ENCODE measurements around the gene EBPL. TPM values are rescaled to one million over a fixed set of nuclear protein-coding genes. Genes with fewer than 3 reads are reported as not detected.
"Not testable (repeated sequence)": the region's sequence is repeated elsewhere in the genome, so short reads cannot be mapped to it uniquely, and the experiment has no call there.

Gene EBPL
- total RNA-seq, 4 donors from 2014 or later, result 47.0 to 99.4 (median 79.7) TPM

DNA sequence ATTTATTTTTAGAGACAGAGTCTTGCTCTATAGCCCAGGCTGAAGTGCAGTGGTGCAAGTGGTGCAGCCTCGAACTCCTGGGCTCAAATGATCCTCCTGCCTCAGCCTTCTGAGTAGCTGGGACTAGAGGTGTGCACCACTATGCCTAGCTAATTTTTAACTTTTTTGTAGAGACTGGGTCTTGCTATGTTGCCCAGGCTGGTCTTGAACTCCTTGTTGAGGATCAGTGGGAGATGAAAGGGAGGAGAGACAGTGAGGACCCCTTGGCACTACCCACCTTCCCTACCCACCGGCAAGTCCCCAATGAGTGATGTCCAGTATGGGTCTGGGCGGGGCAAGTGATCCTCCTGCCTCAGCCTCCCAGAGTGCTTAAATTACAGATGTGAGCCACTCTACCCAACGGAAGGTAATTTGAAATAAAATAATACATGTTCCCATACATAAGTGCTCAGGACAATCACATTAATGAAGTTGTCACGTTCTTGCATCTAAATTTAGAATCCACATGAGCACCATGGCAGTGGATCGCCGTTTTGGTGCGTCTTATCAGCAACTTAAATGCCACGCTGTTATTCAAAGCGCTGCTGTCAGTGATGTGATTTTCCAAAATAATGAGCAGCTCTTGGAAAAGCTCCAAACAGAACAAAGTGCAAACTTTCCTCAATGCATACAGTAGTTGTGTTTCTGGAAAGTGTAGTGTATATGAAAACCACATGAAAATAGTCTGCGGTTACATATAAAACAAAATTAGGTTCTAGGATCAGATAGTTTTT is 68.9 kb downstream of the EBPL start:
- TF ChIP-seq, protein P1, sequence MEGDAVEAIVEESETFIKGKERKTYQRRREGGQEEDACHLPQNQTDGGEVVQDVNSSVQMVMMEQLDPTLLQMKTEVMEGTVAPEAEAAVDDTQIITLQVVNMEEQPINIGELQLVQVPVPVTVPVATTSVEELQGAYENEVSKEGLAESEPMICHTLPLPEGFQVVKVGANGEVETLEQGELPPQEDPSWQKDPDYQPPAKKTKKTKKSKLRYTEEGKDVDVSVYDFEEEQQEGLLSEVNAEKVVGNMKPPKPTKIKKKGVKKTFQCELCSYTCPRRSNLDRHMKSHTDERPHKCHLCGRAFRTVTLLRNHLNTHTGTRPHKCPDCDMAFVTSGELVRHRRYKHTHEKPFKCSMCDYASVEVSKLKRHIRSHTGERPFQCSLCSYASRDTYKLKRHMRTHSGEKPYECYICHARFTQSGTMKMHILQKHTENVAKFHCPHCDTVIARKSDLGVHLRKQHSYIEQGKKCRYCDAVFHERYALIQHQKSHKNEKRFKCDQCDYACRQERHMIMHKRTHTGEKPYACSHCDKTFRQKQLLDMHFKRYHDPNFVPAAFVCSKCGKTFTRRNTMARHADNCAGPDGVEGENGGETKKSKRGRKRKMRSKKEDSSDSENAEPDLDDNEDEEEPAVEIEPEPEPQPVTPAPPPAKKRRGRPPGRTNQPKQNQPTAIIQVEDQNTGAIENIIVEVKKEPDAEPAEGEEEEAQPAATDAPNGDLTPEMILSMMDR (IDR thresholded peaks at IDR 0.05), result no peak
- no peak for TF ChIP-seq POLR2A (IDR thresholded peaks at IDR 0.05)
- no peaks in the 10 kb centered on the region for H3K36me3 ChIP-seq
- no peak for DNase-seq
- H3K4me3 ChIP-seq, result no peak overlapping the region
- no peaks in the 10 kb centered on the region for H3K27me3 ChIP-seq
- H3K4me1 ChIP-seq, result no peaks in the 10 kb centered on the region
- intact Hi-C loops (cut with DNase I; ENCODE audit: low total_unique reads), result no loop called here
- no peaks in the 10 kb centered on the region for H3K9me3 ChIP-seq
- no peak overlapping the region for H3K27ac ChIP-seq

DNA sequence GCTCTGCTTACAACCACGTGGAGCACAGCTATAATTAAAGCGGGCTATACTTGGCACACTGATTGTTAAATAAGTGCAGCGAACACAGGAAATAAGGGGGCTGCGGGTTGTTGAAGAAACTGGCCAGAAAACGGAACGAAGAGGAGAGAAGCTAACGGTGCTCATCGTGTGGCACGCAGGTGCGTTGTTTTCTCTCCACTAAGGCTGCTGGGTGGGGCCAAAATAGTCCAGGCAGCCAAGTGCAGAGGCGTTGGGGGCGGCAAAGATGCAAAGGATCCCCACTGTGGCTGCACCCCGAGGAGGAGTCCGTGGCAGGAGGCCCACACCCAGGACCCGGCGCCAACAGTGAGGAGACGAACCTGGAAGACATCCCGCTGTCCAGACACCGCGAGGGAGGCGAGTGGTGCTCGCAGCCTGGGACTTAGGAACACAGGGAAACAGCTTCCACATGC is 71.1 kb downstream of the EBPL start:
- TF ChIP-seq POLR2A (IDR thresholded peaks at IDR 0.05), result no peak
- TF ChIP-seq, protein P1 (IDR thresholded peaks at IDR 0.05), result no peak
- Histone ChIP-seq H3K27ac (no peak overlapping the region), H3K4me1 (no peaks in the 10 kb centered on the region), H3K36me3 (no peaks in the 10 kb centered on the region), H3K9me3 (no peaks in the 10 kb centered on the region), H3K4me3 (peak overlapping the region in 1 of 2 donors; percentile 18), H3K27me3 (no peaks in the 10 kb centered on the region)
- DNase-seq, result no peak
- intact Hi-C loops (cut with DNase I; ENCODE audit: low total_unique reads), result no loop called here

DNA sequence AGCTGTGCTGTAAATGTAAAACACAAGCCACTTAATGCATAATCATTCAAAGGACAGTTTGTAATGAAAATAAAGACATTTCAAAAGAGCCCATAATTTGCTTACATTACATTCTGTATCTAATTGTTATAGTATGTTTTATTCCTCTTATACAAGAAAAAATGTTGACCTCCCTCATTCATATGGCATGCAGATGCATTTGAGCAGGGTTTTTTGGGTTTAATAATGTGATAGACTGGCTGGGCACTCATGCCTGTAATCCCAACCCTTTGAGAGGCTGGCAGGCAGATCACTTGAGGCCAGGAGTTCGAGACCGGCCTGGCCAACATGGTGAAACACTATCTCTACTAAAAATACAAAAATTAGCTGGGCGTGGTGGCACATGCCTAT is 74.6 kb downstream of the EBPL start:
- Histone ChIP-seq H3K9me3 (no peaks in the 10 kb centered on the region), H3K27me3 (no peaks in the 10 kb centered on the region), H3K4me1 (no peaks in the 10 kb centered on the region), H3K36me3 (no peaks in the 10 kb centered on the region), H3K4me3 (no peak overlapping the region), H3K27ac (peak overlapping the region in 1 of 2 donors; percentile 66)
- no peak for DNase-seq
- TF ChIP-seq, protein P1 (IDR thresholded peaks at IDR 0.05), result no peak
- TF ChIP-seq POLR2A (IDR thresholded peaks at IDR 0.05), result no peak
- intact Hi-C loops (cut with DNase I; ENCODE audit: low total_unique reads), result no loop called here

DNA sequence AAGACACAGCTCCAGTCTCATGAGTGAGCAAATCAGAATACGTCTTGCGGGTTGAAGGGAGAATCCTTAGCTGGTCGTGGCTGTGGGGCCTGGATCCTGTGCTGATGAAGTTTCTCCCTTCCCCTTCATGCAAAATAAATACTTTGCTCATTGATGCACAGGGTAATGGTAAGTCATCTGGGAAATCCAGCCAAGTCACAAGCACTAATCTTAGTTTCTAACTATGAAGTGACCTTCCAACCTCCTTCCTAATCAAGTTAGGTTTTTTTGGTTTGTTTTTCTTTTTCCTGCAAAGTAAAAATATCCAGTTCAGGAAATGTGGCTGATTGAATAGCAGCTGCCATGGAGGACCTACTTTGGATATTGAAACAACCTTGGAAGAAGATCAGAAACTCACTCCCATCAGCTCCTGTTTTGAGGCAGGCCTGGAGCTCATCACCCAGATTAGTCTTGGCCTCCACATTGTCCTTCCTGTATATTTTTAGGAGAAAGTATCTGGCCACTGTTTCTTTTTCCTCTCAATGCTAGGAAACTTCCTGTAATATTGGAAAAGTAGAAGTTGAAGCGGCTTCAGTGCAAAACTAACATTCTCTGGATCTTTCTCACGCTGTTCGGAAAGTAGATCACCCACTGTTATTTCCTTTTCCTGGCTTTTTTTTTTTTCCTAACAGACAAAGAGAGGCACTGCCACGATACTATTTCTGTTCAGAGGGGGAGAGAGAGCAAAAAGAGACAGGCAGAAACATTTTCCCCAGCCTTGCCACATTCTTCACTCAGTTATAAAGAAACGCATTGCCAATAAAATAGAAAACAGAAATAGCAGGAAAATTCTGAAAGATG is 75.2 kb downstream of the EBPL start:
- intact Hi-C loops (cut with DNase I; ENCODE audit: low total_unique reads), result no loop called here
- no peak for DNase-seq
- H3K27me3 ChIP-seq, result no peaks in the 10 kb centered on the region

DNA sequence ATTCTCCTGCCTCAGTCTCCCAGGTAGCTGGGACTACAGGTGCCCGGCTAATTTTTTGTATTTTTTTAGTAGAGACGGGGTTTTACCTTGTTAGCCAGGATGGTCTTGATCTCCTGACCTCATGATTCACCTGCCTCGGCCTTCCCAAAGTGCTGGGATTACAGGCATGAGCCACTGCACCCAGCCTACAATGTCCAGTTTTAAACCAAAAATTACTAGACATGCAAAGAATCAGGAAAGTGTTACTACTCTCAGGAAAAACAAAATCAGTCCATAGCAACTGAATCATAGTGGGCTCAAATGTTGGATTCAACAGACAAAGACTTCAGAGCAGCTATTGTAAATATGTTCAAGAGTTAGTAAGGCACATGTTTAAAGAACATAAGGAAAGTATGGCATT is 79.2 kb downstream of the EBPL start:
- DNase-seq; H3K36me3 ChIP-seq; H3K9me3 ChIP-seq; H3K27ac ChIP-seq; H3K27me3 ChIP-seq; intact Hi-C loops (cut with DNase I; ENCODE audit: low total_unique reads); H3K4me1 ChIP-seq; H3K4me3 ChIP-seq: not testable (repeated sequence)

More for the DNA sequence above, 75.2 kb downstream of the EBPL start:
- Histone ChIP-seq H3K4me3 (no peak overlapping the region), H3K36me3 (no peaks in the 10 kb centered on the region), H3K27ac (peak overlapping the region; percentile 28 to 66), H3K4me1 (no peaks in the 10 kb centered on the region), H3K9me3 (no peaks in the 10 kb centered on the region)
- TF ChIP-seq, protein P1 (IDR thresholded peaks at IDR 0.05), result no peak
- no peak for TF ChIP-seq POLR2A (IDR thresholded peaks at IDR 0.05)

Other genes with a start within 250 kb of the EBPL start
- 10 to 100 TPM; 12.0 to 24.7 (median 18.5) TPM for gene CAB39L, start 247.4 kb downstream of the EBPL start, total RNA-seq
- gene SETDB2, start 247.2 kb downstream of the EBPL start, total RNA-seq, result 10 to 100 TPM in 3 of 4 donors, 1 to 10 TPM in 1; 9.5 to 24.1 (median 19.0) TPM
- gene PHF11, start 195.5 kb downstream of the EBPL start, total RNA-seq, result 10 to 100 TPM; 26.2 to 70.9 (median 27.2) TPM
- gene RCBTB1, start 105.9 kb downstream of the EBPL start, total RNA-seq, result 10 to 100 TPM in 3 of 4 donors, 1 to 10 TPM in 1; 4.4 to 24.6 (median 19.1) TPM
- gene ARL11, start 63.0 kb downstream of the EBPL start, total RNA-seq, result 1 to 10 TPM in 2 of 4 donors, under 1 TPM in 1, not detected in 1; 0.21 to 1.5 (median 1.2) TPM
- 10 to 100 TPM in 3 of 4 donors, 1 to 10 TPM in 1; 9.1 to 49.2 (median 30.3) TPM for gene KPNA3, start 101.2 kb upstream of the EBPL start, total RNA-seq
- 10 to 100 TPM in 1 of 4 donors, 1 to 10 TPM in 2, under 1 TPM in 1; 0.59 to 10.2 (median 4.3) TPM for gene SPRYD7, start 244.9 kb upstream of the EBPL start, total RNA-seq